Skin epidermis (tissue), 12 donors: Measurements from ENCODE around the gene CITED1.
"Not testable (repeated sequence)": the region's sequence is repeated elsewhere in the genome, so short reads cannot be mapped to it uniquely, and the experiment has no call there.

Experiments
- H3K27ac ChIP-seq, 21 experiments: fragments of 200-600 bp; sonication (generic) in 11 of 21; one replicate each; pipeline ENCODE4 v1.5.0; 2020; ENCODE audit warnings: mild to moderate bottlenecking in 3 of 21, inconsistent platforms in 2 of 21, moderate library complexity in 2 of 21
- H3K4me3 ChIP-seq, 7 experiments: fragments of 200-600 bp; sonication (generic) in 2 of 7; one replicate each; pipeline ENCODE4 v1.5.0; 2020; ENCODE audit warnings: inconsistent platforms in 2 of 7, mild to moderate bottlenecking in 2 of 7, moderate library complexity in 1 of 7

The CITED1 gene

GRCh38 chrX:72305286-72306084, at the start of gene CITED1:
CITED1 (minus strand) TSS chrX:72305914; CDS start chrX:72302869, 3,045 bp downstream.
- H3K27ac ChIP-seq = no peak within 1 kb of the TSS
- H3K4me3 ChIP-seq = peak within 1 kb of the TSS; percentile 26 to 48 (median 35)

- no peak overlapping the region for H3K4me3 ChIP-seq
- no peak overlapping the region for H3K27ac ChIP-seq
Measured at GRCh38 chrX:72352786-72353185, 47.1 kb upstream of the CITED1 start.

GRCh38 chrX:72351606-72352334, 46.1 kb upstream of the CITED1 start:
- Histone ChIP-seq H3K27ac (no peak overlapping the region), H3K4me3 (no peak overlapping the region)

- H3K27ac ChIP-seq = no peak overlapping the region
- H3K4me3 ChIP-seq = no peak overlapping the region
Measured at GRCh38 chrX:72349190-72349589, 43.5 kb upstream of the CITED1 start.

- Histone ChIP-seq H3K4me3 (no peak overlapping the region), H3K27ac (no peak overlapping the region)
Measured at GRCh38 chrX:72348247-72348979, 42.7 kb upstream of the CITED1 start.

- H3K27ac ChIP-seq = no peak overlapping the region
- H3K4me3 ChIP-seq = no peak overlapping the region
Measured at GRCh38 chrX:72347366-72347765, 41.7 kb upstream of the CITED1 start.

GRCh38 chrX:72346302-72346949, 40.7 kb upstream of the CITED1 start:
- H3K4me3 ChIP-seq = no peak overlapping the region
- no peak overlapping the region for H3K27ac ChIP-seq

GRCh38 chrX:72340626-72341025, 34.9 kb upstream of the CITED1 start:
- Histone ChIP-seq H3K27ac (no peak overlapping the region), H3K4me3 (no peak overlapping the region)

- Histone ChIP-seq H3K27ac (no peak overlapping the region), H3K4me3 (no peak overlapping the region)
Measured at GRCh38 chrX:72340041-72340440, 34.3 kb upstream of the CITED1 start.

- Histone ChIP-seq H3K4me3 (no peak overlapping the region), H3K27ac (no peak overlapping the region)
Measured at GRCh38 chrX:72330131-72330530, 24.4 kb upstream of the CITED1 start.

- Histone ChIP-seq H3K4me3 (no peak overlapping the region), H3K27ac (no peak overlapping the region)
Measured at GRCh38 chrX:72326605-72327300, 21.0 kb upstream of the CITED1 start.

GRCh38 chrX:72319651-72320050, 13.9 kb upstream of the CITED1 start:
- H3K4me3 ChIP-seq, H3K27ac ChIP-seq: not testable (repeated sequence)

GRCh38 chrX:72317139-72317538, 11.4 kb upstream of the CITED1 start:
- no peak overlapping the region for H3K4me3 ChIP-seq
- no peak overlapping the region for H3K27ac ChIP-seq

- Histone ChIP-seq H3K27ac (no peak overlapping the region), H3K4me3 (no peak overlapping the region)
Measured at GRCh38 chrX:72316408-72317110, 10.8 kb upstream of the CITED1 start.

- H3K4me3 ChIP-seq = no peak overlapping the region
- no peak overlapping the region for H3K27ac ChIP-seq
Measured at GRCh38 chrX:72314881-72315280, 9.2 kb upstream of the CITED1 start.

GRCh38 chrX:72313707-72314641, 8.3 kb upstream of the CITED1 start:
- Histone ChIP-seq H3K4me3 (no peak overlapping the region), H3K27ac (no peak overlapping the region)

GRCh38 chrX:72312311-72312940, 6.7 kb upstream of the CITED1 start:
- H3K4me3 ChIP-seq = no peak overlapping the region
- no peak overlapping the region for H3K27ac ChIP-seq
